ENCODE data around the gene CTF1. TPM values are rescaled to one million over a fixed set of nuclear protein-coding genes. Genes with fewer than 3 reads are reported as not detected.
A peak's percentile ranks its signal among the peaks of the same experiment; 100 is the strongest.

CTF1 gene
- total RNA-seq, 1 donor from 2014 or later: 5.1 TPM

DNA sequence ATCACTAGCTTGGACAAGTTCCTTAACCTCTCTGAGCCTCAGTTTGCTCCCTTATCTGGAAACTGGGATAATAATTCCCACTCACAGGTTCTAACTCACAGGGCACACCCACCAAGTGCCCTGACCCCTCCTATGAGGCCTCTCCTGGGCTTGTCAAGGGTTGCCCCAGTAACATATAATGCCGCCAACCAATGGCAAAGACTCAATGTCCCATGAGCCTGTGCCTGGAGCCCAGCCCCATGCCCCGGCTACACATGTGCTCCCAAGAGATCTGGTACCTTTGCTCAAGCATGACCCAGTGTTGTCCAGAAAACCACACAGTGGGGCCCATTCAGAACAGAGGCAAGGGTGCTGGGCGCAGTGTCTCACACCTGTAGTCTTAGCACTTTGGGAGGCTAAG is 18.4 kb downstream of the CTF1 start:
- no peaks in the 10 kb centered on the region for H3K27me3 Mint-ChIP-seq
- DNase-seq (ENCODE audit: low spot score, unreplicated experiment): no peak
- TF ChIP-seq, protein P1, sequence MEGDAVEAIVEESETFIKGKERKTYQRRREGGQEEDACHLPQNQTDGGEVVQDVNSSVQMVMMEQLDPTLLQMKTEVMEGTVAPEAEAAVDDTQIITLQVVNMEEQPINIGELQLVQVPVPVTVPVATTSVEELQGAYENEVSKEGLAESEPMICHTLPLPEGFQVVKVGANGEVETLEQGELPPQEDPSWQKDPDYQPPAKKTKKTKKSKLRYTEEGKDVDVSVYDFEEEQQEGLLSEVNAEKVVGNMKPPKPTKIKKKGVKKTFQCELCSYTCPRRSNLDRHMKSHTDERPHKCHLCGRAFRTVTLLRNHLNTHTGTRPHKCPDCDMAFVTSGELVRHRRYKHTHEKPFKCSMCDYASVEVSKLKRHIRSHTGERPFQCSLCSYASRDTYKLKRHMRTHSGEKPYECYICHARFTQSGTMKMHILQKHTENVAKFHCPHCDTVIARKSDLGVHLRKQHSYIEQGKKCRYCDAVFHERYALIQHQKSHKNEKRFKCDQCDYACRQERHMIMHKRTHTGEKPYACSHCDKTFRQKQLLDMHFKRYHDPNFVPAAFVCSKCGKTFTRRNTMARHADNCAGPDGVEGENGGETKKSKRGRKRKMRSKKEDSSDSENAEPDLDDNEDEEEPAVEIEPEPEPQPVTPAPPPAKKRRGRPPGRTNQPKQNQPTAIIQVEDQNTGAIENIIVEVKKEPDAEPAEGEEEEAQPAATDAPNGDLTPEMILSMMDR (IDR thresholded peaks at IDR 0.05; ENCODE audit: unreplicated experiment): no peak
- no peak overlapping the region for H3K27ac Mint-ChIP-seq
- H3K36me3 Mint-ChIP-seq (ENCODE audit: insufficient read depth): no peaks in the 10 kb centered on the region
- no peaks in the 10 kb centered on the region for H3K4me1 Mint-ChIP-seq (ENCODE audit: low read depth)
- H3K9me3 Mint-ChIP-seq (ENCODE audit: low read depth): no peaks in the 10 kb centered on the region
- no peak overlapping the region for H3K4me3 Mint-ChIP-seq (ENCODE audit: low read depth)

- no peak for DNase-seq (ENCODE audit: low spot score, unreplicated experiment)
- no peaks in the 10 kb centered on the region for H3K36me3 Mint-ChIP-seq (ENCODE audit: insufficient read depth)
- no peak overlapping the region for H3K4me3 Mint-ChIP-seq (ENCODE audit: low read depth)
- no peaks in the 10 kb centered on the region for H3K27me3 Mint-ChIP-seq
- H3K27ac Mint-ChIP-seq: no peak overlapping the region
- TF ChIP-seq, protein P1 (IDR thresholded peaks at IDR 0.05; ENCODE audit: unreplicated experiment): no peak
- H3K9me3 Mint-ChIP-seq (ENCODE audit: low read depth): no peaks in the 10 kb centered on the region
- no peaks in the 10 kb centered on the region for H3K4me1 Mint-ChIP-seq (ENCODE audit: low read depth)
Observed at GRCh38 chr16:30918614-30919013, 22.2 kb downstream of the CTF1 start.

GRCh38 chr16:30920891-30921290 is 24.5 kb downstream of the CTF1 start:
- H3K27ac Mint-ChIP-seq: no peak overlapping the region
- no peaks in the 10 kb centered on the region for H3K36me3 Mint-ChIP-seq (ENCODE audit: insufficient read depth)
- H3K9me3 Mint-ChIP-seq (ENCODE audit: low read depth): no peaks in the 10 kb centered on the region
- peak overlapping the region; percentile 97 for H3K4me3 Mint-ChIP-seq (ENCODE audit: low read depth)
- peaks cover 7% of the 10 kb centered on the region for H3K4me1 Mint-ChIP-seq (ENCODE audit: low read depth)
- TF ChIP-seq, protein P1 (IDR thresholded peaks at IDR 0.05; ENCODE audit: unreplicated experiment): no peak
- no peaks in the 10 kb centered on the region for H3K27me3 Mint-ChIP-seq
- no peak for DNase-seq (ENCODE audit: low spot score, unreplicated experiment)

GRCh38 chr16:30921459-30921747 is 25.0 kb downstream of the CTF1 start:
- no peak for DNase-seq (ENCODE audit: low spot score, unreplicated experiment)
- TF ChIP-seq, protein P1 (IDR thresholded peaks at IDR 0.05; ENCODE audit: unreplicated experiment): no peak
- Mint-ChIP-seq H3K4me3 (ENCODE audit: low read depth) (peak overlapping the region; percentile 97), H3K27ac (peak overlapping the region; percentile 100), H3K36me3 (ENCODE audit: insufficient read depth) (no peaks in the 10 kb centered on the region), H3K4me1 (ENCODE audit: low read depth) (peaks cover 8% of the 10 kb centered on the region), H3K9me3 (ENCODE audit: low read depth) (no peaks in the 10 kb centered on the region), H3K27me3 (no peaks in the 10 kb centered on the region)

DNA sequence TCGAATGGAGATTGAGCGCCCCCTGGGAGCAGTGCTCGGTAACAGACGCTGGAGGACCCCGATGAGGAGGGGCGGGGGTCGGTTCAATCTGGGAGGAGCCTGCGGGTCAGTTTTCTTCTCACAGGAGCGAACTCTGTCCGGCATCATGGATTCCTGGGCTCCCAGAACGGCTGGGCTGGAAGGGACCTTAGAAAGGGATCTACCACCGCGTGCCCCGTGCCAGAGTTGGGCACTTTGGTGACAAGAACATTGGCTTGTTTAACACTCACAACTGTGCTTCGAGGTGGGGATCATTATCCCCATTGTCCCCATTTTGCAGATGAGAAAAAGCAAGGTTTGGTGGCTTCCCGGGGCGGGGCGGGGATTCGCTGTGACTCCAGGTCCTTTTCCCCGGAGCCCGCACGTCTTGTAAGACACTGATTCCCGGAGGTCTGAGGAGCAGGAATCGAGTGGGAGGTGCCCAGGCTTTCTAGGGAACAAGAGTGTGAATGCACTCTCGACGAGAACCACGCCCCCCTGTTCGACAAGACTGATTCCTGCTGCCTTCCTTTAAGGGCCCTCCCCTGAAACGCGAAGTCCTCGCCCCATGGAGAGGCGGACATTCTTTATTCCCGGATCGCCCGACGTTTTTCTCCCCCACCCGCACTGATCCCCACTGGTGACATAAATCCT is 25.5 kb downstream of the CTF1 start:
- DNase-seq (ENCODE audit: low spot score, unreplicated experiment): peak; percentile 92
- peaks cover 8% of the 10 kb centered on the region for H3K4me1 Mint-ChIP-seq (ENCODE audit: low read depth)
- H3K27me3 Mint-ChIP-seq: no peaks in the 10 kb centered on the region
- TF ChIP-seq, protein P1 (IDR thresholded peaks at IDR 0.05; ENCODE audit: unreplicated experiment): peak; percentile 95
- peak overlapping the region; percentile 100 for H3K27ac Mint-ChIP-seq
- H3K9me3 Mint-ChIP-seq (ENCODE audit: low read depth): no peaks in the 10 kb centered on the region
- peak overlapping the region; percentile 97 for H3K4me3 Mint-ChIP-seq (ENCODE audit: low read depth)
- H3K36me3 Mint-ChIP-seq (ENCODE audit: insufficient read depth): peaks cover 2% of the 10 kb centered on the region

Data from progenitor cell of endocrine pancreas (in vitro differentiated cells).